IMR-90 (cell line): ENCODE data around the gene MPV17. TPM values are rescaled to one million over a fixed set of nuclear protein-coding genes. Genes with fewer than 3 reads are reported as not detected.

Source experiments
- ATAC-seq: fragments of 200-7000 bp; cut with Tn5 transposase; 2 replicates; pipeline ENCODE4 v1.9.1; 2020; ENCODE audit warnings: low read depth, mild to moderate bottlenecking, moderate library complexity
- BruUV-seq: library from RNA; stranded (reverse); fragments of 400-500 nt; replicated peaks from 2 replicates; lab custom pipeline; 2021; lab: Mats Ljungman, UMichigan
- CTCF ChIA-PET: fragments of 300-600 bp; formaldehyde crosslinking; extraction: SDS; loops from one replicate; lab custom pipeline; 2021; ENCODE audit warnings: antibody characterized with exemption; lab: Yijun Ruan, JAX
- POLR2A ChIA-PET: fragments of 300-600 bp; sonication (Branson Sonifier 250); formaldehyde crosslinking; loops from one replicate; lab custom pipeline; 2022; ENCODE audit warnings: antibody characterized with exemption; ENCODE audit not compliant: unreplicated experiment; lab: Charles Lee
- DNase-seq: peaks from one replicate; pipeline ENCODE4 v3.0.0; 2013
- H2AFZ ChIP-seq: replicated peaks from 2 replicates; pipeline ENCODE3; 2013; ENCODE audit warnings: low read length, mild to moderate bottlenecking; ENCODE audit not compliant: poor library complexity
- H2AK5ac ChIP-seq: 2 replicates; pipeline ENCODE4 v1.6.1; 2013; ENCODE audit warnings: low read depth, low read length, inconsistent platforms
- H2AK9ac ChIP-seq: replicated peaks from 2 replicates; pipeline ENCODE3; 2013; ENCODE audit warnings: mild to moderate bottlenecking, low read depth, low read length, moderate library complexity; ENCODE audit not compliant: poor library complexity
- H2BK120ac ChIP-seq: 2 replicates; pipeline ENCODE4 v1.6.1; 2013; ENCODE audit warnings: low read depth, low read length, inconsistent platforms
- H2BK15ac ChIP-seq: 3 replicates; pipeline ENCODE4 v1.6.1; 2013; ENCODE audit warnings: low read depth, low read length, inconsistent platforms
- H2BK20ac ChIP-seq: 2 replicates; pipeline ENCODE4 v1.6.1; 2013; ENCODE audit warnings: low read depth, mild to moderate bottlenecking, inconsistent platforms, low read length, moderate library complexity
- H2BK5ac ChIP-seq: 2 replicates; pipeline ENCODE4 v1.6.1; 2013; ENCODE audit warnings: mild to moderate bottlenecking, low read depth, low read length, inconsistent platforms; ENCODE audit not compliant: poor library complexity, severe bottlenecking
- H3K14ac ChIP-seq: replicated peaks from 2 replicates; pipeline ENCODE4 v1.6.1; 2013; ENCODE audit warnings: low read depth, low read length, inconsistent platforms
- H3K18ac ChIP-seq: 2 replicates; pipeline ENCODE4 v1.6.1; 2013; ENCODE audit warnings: low read depth, low read length, control low read depth
- H3K23ac ChIP-seq: 2 replicates; pipeline ENCODE4 v1.6.1; 2013; ENCODE audit warnings: low read depth, low read length, inconsistent platforms
- H3K27ac ChIP-seq: 2 replicates; pipeline ENCODE4 v1.5.1; 2013; ENCODE audit warnings: mild to moderate bottlenecking, control low read depth, low read length; ENCODE audit not compliant: insufficient read depth
- H3K27me3 ChIP-seq: 2 replicates; pipeline ENCODE4 v1.6.1; 2013; ENCODE audit warnings: low read length; ENCODE audit not compliant: control insufficient read depth, insufficient read depth
- H3K36me3 ChIP-seq: 2 replicates; pipeline ENCODE4 v1.6.1; 2013; ENCODE audit warnings: low read length, mixed read lengths; ENCODE audit not compliant: control insufficient read depth, insufficient read depth
- H3K4ac ChIP-seq: 2 replicates; pipeline ENCODE4 v1.6.1; 2013; ENCODE audit warnings: low read depth, low read length, inconsistent platforms
- H3K4me1 ChIP-seq: 2 replicates; pipeline ENCODE4 v1.6.1; 2013; ENCODE audit warnings: low read length, mixed read lengths; ENCODE audit not compliant: control insufficient read depth, insufficient read depth
- H3K4me2 ChIP-seq: 2 replicates; pipeline ENCODE4 v1.6.1; 2013; ENCODE audit warnings: low read depth, mild to moderate bottlenecking, control low read depth, low read length, moderate library complexity
- H3K4me3 ChIP-seq: 2 replicates; pipeline ENCODE4 v1.5.1; 2013; ENCODE audit warnings: low read depth, mild to moderate bottlenecking, control low read depth, low read length, moderate library complexity; ENCODE audit not compliant: insufficient read depth
- H3K56ac ChIP-seq: 2 replicates; pipeline ENCODE4 v1.6.1; 2013; ENCODE audit warnings: low read length, inconsistent platforms; ENCODE audit not compliant: insufficient read depth; ENCODE audit errors: extremely low read depth
- H3K79me1 ChIP-seq, 2 experiments: 2 replicates each; pipeline ENCODE4 v1.6.1; 2013; ENCODE audit warnings: low read length in 2 of 2, inconsistent platforms in 1 of 2, low read depth in 1 of 2
- H3K9ac ChIP-seq: 2 replicates; pipeline ENCODE4 v1.6.1; 2013; ENCODE audit warnings: low read depth, low read length, control low read depth
- H3K9me1 ChIP-seq: 2 replicates; pipeline ENCODE4 v1.6.1; 2013; ENCODE audit warnings: low read length, inconsistent platforms; ENCODE audit not compliant: insufficient read depth
- H3K9me3 ChIP-seq: 2 replicates; pipeline ENCODE4 v1.6.1; 2013; ENCODE audit warnings: low read length; ENCODE audit not compliant: control insufficient read depth, insufficient read depth
- H4K20me1 ChIP-seq: 2 replicates; pipeline ENCODE4 v1.6.1; 2013; ENCODE audit warnings: low read length, inconsistent platforms; ENCODE audit not compliant: insufficient read depth
- H4K5ac ChIP-seq: 2 replicates; pipeline ENCODE4 v1.6.1; 2013; ENCODE audit warnings: mild to moderate bottlenecking, low read depth, low read length, control low read depth
- H4K8ac ChIP-seq, 2 experiments: 2 replicates each; pipeline ENCODE4 v1.6.1; 2013; ENCODE audit warnings: low read depth in 2 of 2, low read length in 2 of 2, control low read depth in 1 of 2, inconsistent platforms in 1 of 2
- H4K91ac ChIP-seq: 2 replicates; pipeline ENCODE4 v1.6.1; 2013; ENCODE audit warnings: low read depth, low read length, inconsistent platforms; ENCODE audit not compliant: insufficient read depth
- CTCF ChIP-seq: conservative IDR thresholded peaks from 2 replicates; pipeline ENCODE4 v1.5.1; 2012; ENCODE audit warnings: mild to moderate bottlenecking, low read depth, low read length, improper control_type of control experiment
- RAD21 ChIP-seq: IDR thresholded peaks from 2 replicates; pipeline ENCODE4 v1.6.1; 2012; ENCODE audit warnings: low read length, improper control_type of control experiment
- SMC3 ChIP-seq: fragments of 150-350 bp; IDR thresholded peaks from 2 replicates; pipeline ENCODE4 v1.6.1; 2016; ENCODE audit warnings: low read depth, mild to moderate bottlenecking, antibody characterized with exemption, low read length, moderate library complexity
- USF2 ChIP-seq: fragments of 150-350 bp; IDR thresholded peaks from 2 replicates; pipeline ENCODE4 v1.6.1; 2017; ENCODE audit warnings: mild to moderate bottlenecking, antibody characterized with exemption, low read length, low read depth
- WGBS, 2 experiments: methylation state at CpG; one replicate each; pipeline versions ENCODE4 v1.1.5 to v1.1.7; 2013; ENCODE audit warnings: missing lambda C conversion rate in 2 of 2; ENCODE audit not compliant: insufficient read length in 1 of 2; ENCODE audit errors: extremely low coverage in 2 of 2; 5-methylcytosine and 5-hydroxymethylcytosine counted together
- dilution Hi-C: fragments of 300-500 bp; cut with HindIII; formaldehyde crosslinking; loops from one replicate; pipeline ENCODE4 v1.14.3; 2018; ENCODE audit warnings: low sequenced_read_pairs; ENCODE audit not compliant: unreplicated experiment
- in situ Hi-C: fragments of 300-500 bp; cut with MboI; formaldehyde crosslinking; loops from 3 replicates; pipeline ENCODE4 v1.14.3; 2019; ENCODE audit warnings: low sequenced_read_pairs, inconsistent platforms, mixed read lengths
- intact Hi-C: fragments of 100-400 bp; cut with micrococcal nuclease; formaldehyde crosslinking; loops from 2 replicates; pipeline ENCODE4 v1.10.0; 2022
- polyA plus RNA-seq, 3 experiments: library from polyadenylated mRNA; depleted of rRNA; stranded (reverse); fragments of >200 nt; gene quantifications; 2 replicates each; pipeline ENCODE4 v1.2.3, GENCODE V29; 2012; ENCODE audit warnings: low replicate concordance in 1 of 3
- total RNA-seq: library from RNA; depleted of rRNA; stranded (reverse); fragments of >200 nt; gene quantifications from 2 replicates; pipeline ENCODE4 v1.2.3, GENCODE V29; 2012

Gene MPV17
- total and polyA plus RNA-seq, 2 of the 4 experiments (the other 2 are of a cell fraction): 70.4 to 160 TPM

GRCh38 chr2:27303093-27304025 is 19.5 kb downstream of the MPV17 start:
- no peak overlapping the region for H3K56ac ChIP-seq
- peak overlapping the region; percentile 81 for H2AFZ ChIP-seq
- H3K14ac ChIP-seq: no peak overlapping the region
- no TSS peak for BruUV-seq
- no peaks in the 10 kb centered on the region for H3K79me1 ChIP-seq
- H2AK5ac ChIP-seq: no peak overlapping the region
- 0 out of 4 replicates have a peak overlapping the region, but pooled peaks of 1 of the 2 experiments have one; percentile 2 for H4K8ac ChIP-seq
- H3K4ac ChIP-seq: no peak overlapping the region
- TF ChIP-seq USF2: no peak
- peak; percentile 82 for TF ChIP-seq RAD21
- TF ChIP-seq SMC3: peak; percentile 92
- TF ChIP-seq CTCF: peak; percentile 92
- peak; percentile 69 for ATAC-seq
- peaks cover 6% of the 10 kb centered on the region for H4K20me1 ChIP-seq
- H3K4me3 ChIP-seq: no peak overlapping the region
- no peak overlapping the region for H2BK5ac ChIP-seq
- no peaks in the 10 kb centered on the region for H3K36me3 ChIP-seq
- H2BK15ac ChIP-seq: no peak overlapping the region
- H3K18ac ChIP-seq: no peak overlapping the region
- H3K9me1 ChIP-seq: no peaks in the 10 kb centered on the region
- DNase-seq: peak; percentile 72
- H3K9me3 ChIP-seq: no peaks in the 10 kb centered on the region; the same call in 1 of the 2 replicates
- no peak overlapping the region for H2BK20ac ChIP-seq
- ChIA-PET CTCF (interaction anchor here (0.6 to 1.6 kb wide), 12 partner anchors 10 to 231 kb away, joined by 3 to 11 read pairs (median 6); partner anchors contain the start of gene SLC30A3), POLR2A (interaction anchor here (0.7 kb wide), 1 partner anchor 566 kb away, joined by 3 read pairs; no protein-coding TSS in a partner anchor)
- no peak overlapping the region for H4K91ac ChIP-seq
- WGBS, 2 experiments: 25% methylated on average over 4 of the region's 25 CpGs; no CpG with 5 or more reads in 1 of the 2 experiments
- in situ Hi-C loops: no loop called here
- H3K4me1 ChIP-seq: no peaks in the 10 kb centered on the region; the same call in 1 of the 2 replicates
- H2AK9ac ChIP-seq: no peak overlapping the region
- dilution Hi-C loops: no loop called here
- no peak overlapping the region for H4K5ac ChIP-seq
- intact Hi-C loops: loop anchor here (1.0 kb wide), 2 partner anchors 53 to 205 kb away; no protein-coding TSS in a partner anchor
- no peak overlapping the region for H3K23ac ChIP-seq
- no peak overlapping the region for H3K4me2 ChIP-seq
- H3K9ac ChIP-seq: no peak overlapping the region
- H3K27ac ChIP-seq: no peak overlapping the region
- no peak overlapping the region for H2BK120ac ChIP-seq
- H3K27me3 ChIP-seq: peaks cover 39% of the 10 kb centered on the region
